H1 (cell line): ENCODE data around the gene VPS52. TPM values are rescaled to one million over a fixed set of nuclear protein-coding genes. Genes with fewer than 3 reads are reported as not detected.

Experiments used
- CTCF ChIA-PET: fragments of 300-600 bp; sonication (Branson Sonifier 250); formaldehyde crosslinking; loops from one replicate; lab custom pipeline; 2021; ENCODE audit not compliant: partially characterized antibody; lab: Charles Lee
- POLR2A ChIA-PET: fragments of 300-600 bp; sonication (Branson Sonifier 250); formaldehyde crosslinking; loops from one replicate; lab custom pipeline; 2021; ENCODE audit warnings: inconsistent platforms; ENCODE audit not compliant: partially characterized antibody; lab: Charles Lee
- DNase-seq, 2 experiments: peaks; one replicate each; pipeline versions ENCODE4 v3.0.0 to v3.0.0-alpha.2; 2010 to 2022; ENCODE audit warnings: low spot score in 2 of 2, low read depth in 1 of 2, mixed read lengths in 1 of 2
- FAIRE-seq: peaks from 2 replicates; lab custom pipeline; 2011; peaks lifted over from hg19 to GRCh38; lab: Jason Lieb, UNC
- H2AFZ ChIP-seq: 2 replicates; pipeline ENCODE4 v1.8.1; 2012; ENCODE audit warnings: low read length, inconsistent platforms
- H2AK5ac ChIP-seq: 2 replicates; pipeline ENCODE4 v1.6.1; 2013; ENCODE audit warnings: low read depth, low read length
- H2BK120ac ChIP-seq: replicated peaks from 2 replicates; pipeline ENCODE3; 2013; ENCODE audit warnings: low read depth, low read length, inconsistent platforms
- H2BK12ac ChIP-seq: 2 replicates; pipeline ENCODE4 v1.6.1; 2013; ENCODE audit warnings: low read depth, low read length
- H2BK15ac ChIP-seq: 2 replicates; pipeline ENCODE4 v1.6.1; 2013; ENCODE audit warnings: low read length
- H2BK20ac ChIP-seq: 2 replicates; pipeline ENCODE4 v1.6.1; 2013; ENCODE audit warnings: low read length
- H2BK5ac ChIP-seq: 2 replicates; pipeline ENCODE4 v1.6.1; 2013; ENCODE audit warnings: low read depth, low read length
- H3K14ac ChIP-seq: 2 replicates; pipeline ENCODE4 v1.6.1; 2013; ENCODE audit warnings: inconsistent platforms; ENCODE audit not compliant: insufficient read length
- H3K18ac ChIP-seq: 2 replicates; pipeline ENCODE4 v1.6.1; 2013; ENCODE audit warnings: low read length; ENCODE audit errors: extremely low read depth
- H3K23ac ChIP-seq: 2 replicates; pipeline ENCODE4 v1.6.1; 2013; ENCODE audit warnings: inconsistent platforms; ENCODE audit not compliant: insufficient read length
- H3K23me2 ChIP-seq: 2 replicates; pipeline ENCODE4 v1.6.1; 2013; ENCODE audit warnings: low read depth, low read length
- H3K27ac ChIP-seq: 2 replicates; pipeline ENCODE4 v1.6.1; 2011; ENCODE audit warnings: low read depth, low read length, inconsistent platforms
- H3K27me3 ChIP-seq, 4 experiments: replicated peaks in 1 of 4; 1 replicate in 1 of 4; 2 replicates in 3 of 4; pipeline versions ENCODE4 v1.6.1 to v1.8.1; 2011 to 2013; ENCODE audit warnings: low read length in 3 of 4, mild to moderate bottlenecking in 3 of 4, inconsistent platforms in 2 of 4, mixed read lengths in 2 of 4, moderate library complexity in 1 of 4; ENCODE audit not compliant: control insufficient read depth in 3 of 4, insufficient read depth in 3 of 4; ENCODE audit errors: extremely low read depth in 1 of 4
- H3K36me3 ChIP-seq, 4 experiments: 2 replicates each; pipeline versions ENCODE4 v1.6.1 to v1.8.1; 2011 to 2013; ENCODE audit warnings: mild to moderate bottlenecking in 4 of 4, low read length in 3 of 4, moderate library complexity in 2 of 4, control low read depth in 1 of 4, inconsistent platforms in 1 of 4; ENCODE audit not compliant: insufficient read depth in 4 of 4, control insufficient read depth in 2 of 4
- H3K4ac ChIP-seq: replicated peaks from 2 replicates; pipeline ENCODE3; 2013; ENCODE audit warnings: low read length, low read depth, mixed read lengths, inconsistent platforms; ENCODE audit not compliant: insufficient read length
- H3K4me1 ChIP-seq, 4 experiments: replicated peaks in 1 of 4; 1 replicate in 1 of 4; 2 replicates in 3 of 4; pipeline versions ENCODE4 v1.6.1 to v1.8.1; 2011 to 2013; ENCODE audit warnings: low read length in 3 of 4, inconsistent platforms in 2 of 4, mixed read lengths in 1 of 4; ENCODE audit not compliant: insufficient read depth in 4 of 4, control insufficient read depth in 3 of 4
- H3K4me2 ChIP-seq, 2 experiments: 2 replicates each; pipeline versions ENCODE4 v1.6.1 to v1.8.1; 2011 to 2013; ENCODE audit warnings: low read depth in 2 of 2, low read length in 2 of 2, control low read depth in 1 of 2, inconsistent platforms in 1 of 2, mild to moderate bottlenecking in 1 of 2; ENCODE audit not compliant: insufficient read depth in 1 of 2
- H3K4me3 ChIP-seq, 4 experiments: fragments of 200-600, 300-600 bp in 1 of 4; sonication (generic), shearing (Covaris generic), sonication (Bioruptor Twin) in 1 of 4; 2 replicates each; pipeline versions ENCODE4 v1.5.1 to v1.8.1; 2011 to 2016; ENCODE audit warnings: low read length in 4 of 4, low read depth in 3 of 4, control low read depth in 2 of 4, inconsistent platforms in 2 of 4, mild to moderate bottlenecking in 2 of 4, mixed read lengths in 1 of 4, moderate library complexity in 1 of 4; ENCODE audit not compliant: insufficient read depth in 2 of 4; ENCODE audit errors: extremely low read depth in 1 of 4
- H3K56ac ChIP-seq: replicated peaks from 2 replicates; pipeline ENCODE3; 2013; ENCODE audit warnings: low read depth, mild to moderate bottlenecking, mixed read lengths, low read length, inconsistent platforms; ENCODE audit not compliant: insufficient read length
- H3K79me1 ChIP-seq: 2 replicates; pipeline ENCODE4 v1.6.1; 2013; ENCODE audit warnings: low read depth, low read length, control low read depth
- H3K79me2 ChIP-seq, 2 experiments: 2 replicates each; pipeline versions ENCODE4 v1.6.1 to v1.8.1; 2012 to 2013; ENCODE audit warnings: low read length in 2 of 2, mild to moderate bottlenecking in 2 of 2, inconsistent platforms in 1 of 2; ENCODE audit not compliant: insufficient read depth in 2 of 2, control insufficient read depth in 1 of 2
- H3K9ac ChIP-seq, 4 experiments: replicated peaks in 1 of 4; 1 replicate in 1 of 4; 2 replicates in 3 of 4; pipeline versions ENCODE4 v1.6.1 to v1.8.1; 2011 to 2013; ENCODE audit warnings: low read depth in 3 of 4, low read length in 3 of 4, control low read depth in 2 of 4, mild to moderate bottlenecking in 2 of 4, moderate library complexity in 2 of 4, inconsistent platforms in 1 of 4; ENCODE audit errors: extremely low read depth in 1 of 4
- H3K9me3 ChIP-seq, 2 experiments: 2 replicates each; pipeline versions ENCODE4 v1.6.1 to v1.8.1; 2012 to 2013; ENCODE audit warnings: mild to moderate bottlenecking in 2 of 2, moderate library complexity in 2 of 2, control low read depth in 1 of 2, inconsistent platforms in 1 of 2, low read depth in 1 of 2, low read length in 1 of 2, mixed read lengths in 1 of 2; ENCODE audit not compliant: insufficient read depth in 2 of 2
- H4K20me1 ChIP-seq, 2 experiments: replicated peaks in 1 of 2; 2 replicates each; pipeline versions ENCODE3 to v1.8.1; 2011 to 2013; ENCODE audit warnings: inconsistent platforms in 2 of 2, low read length in 2 of 2, mild to moderate bottlenecking in 1 of 2; ENCODE audit not compliant: insufficient read depth in 2 of 2, control insufficient read depth in 1 of 2
- H4K5ac ChIP-seq: 2 replicates; pipeline ENCODE4 v1.6.1; 2013; ENCODE audit warnings: low read length, low read depth, mixed read lengths, inconsistent platforms; ENCODE audit not compliant: insufficient read length
- H4K8ac ChIP-seq: 2 replicates; pipeline ENCODE4 v1.8.0; 2013; ENCODE audit warnings: mild to moderate bottlenecking, moderate library complexity, low read length, inconsistent platforms; ENCODE audit not compliant: insufficient read depth; ENCODE audit errors: extremely low read depth
- H4K91ac ChIP-seq: replicated peaks from 2 replicates; pipeline ENCODE3; 2013; ENCODE audit warnings: low read length, mixed read lengths, inconsistent platforms; ENCODE audit not compliant: insufficient read length
- EZH2 ChIP-seq: fragments of 200-600 bp; sonication (generic); IDR thresholded peaks from 2 replicates; pipeline ENCODE4 v1.7.1; 2012; ENCODE audit warnings: low read depth, mild to moderate bottlenecking, moderate library complexity, low read length, inconsistent platforms; ENCODE audit not compliant: severe bottlenecking
- GTF2F1 ChIP-seq: IDR thresholded peaks from 2 replicates; pipeline ENCODE4 v1.6.1; 2012; ENCODE audit warnings: low read depth, low read length, improper control_type of control experiment, borderline replicate concordance
- WGBS, 2 experiments: shearing (Covaris generic) in 1 of 2; methylation state at CpG; one replicate each; pipeline versions ENCODE4 v1.1.6 to v1.1.7; 2013 to 2015; ENCODE audit warnings: low lambda C conversion rate in 2 of 2, mixed read lengths in 2 of 2, inconsistent platforms in 1 of 2, low coverage in 1 of 2, missing lambda C conversion rate in 1 of 2; ENCODE audit not compliant: insufficient replicate concordance in 2 of 2, insufficient coverage in 1 of 2, insufficient read length in 1 of 2; ENCODE audit errors: extremely low coverage in 1 of 2, missing lambda C conversion rate in 1 of 2; 5-methylcytosine and 5-hydroxymethylcytosine counted together
- polyA plus RNA-seq, 7 experiments: library from polyadenylated mRNA; depleted of rRNA in 3 of 7; stranded (reverse) in 5 of 7; unstranded in 2 of 7; fragments of >200 nt in 5 of 7; fragments of 200-250 nt in 2 of 7; gene quantifications; 1 replicate in 5 of 7; 2 replicates in 1 of 7; 4 replicates in 1 of 7; pipeline versions ENCODE4 v1.2.1 to v1.2.3, GENCODE V29; 2011 to 2013; ENCODE audit warnings: missing spikeins in 2 of 7, mixed read lengths in 2 of 7
- total RNA-seq: library from RNA; stranded (reverse); fragmentation: NEBNext Ultra II Directional; extraction: Animal tissue kit (Norgen Biotek cat#: 25700); gene quantifications from 2 replicates; pipeline ENCODE4 v1.2.1, GENCODE V29; 2021

Gene VPS52
- total and polyA plus RNA-seq, 2 of the 8 experiments (the other 6 are each of a cell fraction or from before 2014, with no cell fraction given), result 36.5 to 86.3 TPM

- H3K27me3 ChIP-seq, result peaks cover 9 to 40% (median 30%) of the 10 kb centered on the region in 4 experiments; a peak in 6 of 7 replicates
- H2AFZ ChIP-seq, result no peak overlapping the region
- peak overlapping the region; percentile 75 to 92 (median 88); a peak in 7 of 8 replicates for H3K4me3 ChIP-seq
- no peak overlapping the region; the same call in 1 of the 2 replicates for H4K8ac ChIP-seq
- peak overlapping the region; percentile 76 to 100 for H3K4me2 ChIP-seq
- H2BK12ac ChIP-seq, result no peak overlapping the region
- FAIRE-seq (no peak), DNase-seq (no peak)
- peaks cover 9 to 23% (median 17%) of the 10 kb centered on the region in 4 experiments for H3K36me3 ChIP-seq
- H3K9ac ChIP-seq, result no peak overlapping the region
- H4K20me1 ChIP-seq, result peaks cover 7 to 25% of the 10 kb centered on the region in 2 experiments
- TF ChIP-seq GTF2F1 (no peak), EZH2 (peak; percentile 16)
- no peak overlapping the region for H3K27ac ChIP-seq
- WGBS, 2 experiments, result 15% methylated on average over 13 of the region's 20 CpGs; no CpG with 5 or more reads in 1 of the 2 experiments
- H3K79me1 ChIP-seq, result peaks cover 8% of the 10 kb centered on the region
- CTCF ChIA-PET, result interaction anchor here (6.3 kb wide), 1 partner anchor 41 kb away, joined by 60 read pairs; no protein-coding TSS in a partner anchor
- no peak overlapping the region for H2BK5ac ChIP-seq
- no peak overlapping the region for H3K4ac ChIP-seq
- H3K18ac ChIP-seq, result no peak overlapping the region
- peaks cover 1 to 7% of the 10 kb centered on the region in 2 experiments; a peak in 3 of 4 replicates for H3K79me2 ChIP-seq
- no peak overlapping the region for H3K14ac ChIP-seq
- H2BK120ac ChIP-seq, result no peak overlapping the region
- H3K23ac ChIP-seq, result no peak overlapping the region
- no peak overlapping the region for H2AK5ac ChIP-seq
- H2BK15ac ChIP-seq, result no peak overlapping the region
- H2BK20ac ChIP-seq, result no peak overlapping the region
- peaks cover 0 to 28% (median 11%) of the 10 kb centered on the region in 4 experiments; a peak in 6 of 7 replicates for H3K4me1 ChIP-seq
- POLR2A ChIA-PET, result interaction anchor here (2.1 kb wide), 1 partner anchor 9 kb away, joined by 10 read pairs; no protein-coding TSS in a partner anchor
- peaks cover 22% of the 10 kb centered on the region; the same call in 1 of the 2 replicates for H3K23me2 ChIP-seq
- H3K9me3 ChIP-seq, result no peaks in the 10 kb centered on the region
- no peak overlapping the region for H4K91ac ChIP-seq
- H4K5ac ChIP-seq, result no peak overlapping the region
- H3K56ac ChIP-seq, result no peak overlapping the region
Observed at GRCh38 chr6:33206864-33207551, 64.7 kb downstream of the VPS52 start.
